PC-9 (cell line): ENCODE data around the gene COL4A5.

Source experiments
- CTCF ChIP-seq: fragments of 200-600 bp; sonication (generic); conservative IDR thresholded peaks from 2 replicates; pipeline ENCODE4 v1.6.1; 2017; ENCODE audit warnings: mixed run types, antibody characterized with exemption, mild to moderate bottlenecking, moderate library complexity
- EZH2 ChIP-seq: fragments of 200-600 bp; sonication (generic); IDR thresholded peaks from 2 replicates; pipeline ENCODE4 v1.8.0; 2017; ENCODE audit warnings: antibody characterized with exemption, low read depth

GRCh38 chrX:108447303-108447702, 7.7 kb downstream of the COL4A5 start:
- no peak for TF ChIP-seq EZH2
- no peak for TF ChIP-seq CTCF
